Measurements from ENCODE around the gene RANBP1. TPM values are rescaled to one million over a fixed set of nuclear protein-coding genes. Genes with fewer than 3 reads are reported as not detected.
A peak's percentile ranks its signal among the peaks of the same experiment; 100 is the strongest.

Gene RANBP1
- total and polyA plus RNA-seq, 9 of the 15 experiments (the other 6 are each of a cell fraction or from before 2014, with no cell fraction given): 162 to 2,891 (median 1,289) TPM

DNA sequence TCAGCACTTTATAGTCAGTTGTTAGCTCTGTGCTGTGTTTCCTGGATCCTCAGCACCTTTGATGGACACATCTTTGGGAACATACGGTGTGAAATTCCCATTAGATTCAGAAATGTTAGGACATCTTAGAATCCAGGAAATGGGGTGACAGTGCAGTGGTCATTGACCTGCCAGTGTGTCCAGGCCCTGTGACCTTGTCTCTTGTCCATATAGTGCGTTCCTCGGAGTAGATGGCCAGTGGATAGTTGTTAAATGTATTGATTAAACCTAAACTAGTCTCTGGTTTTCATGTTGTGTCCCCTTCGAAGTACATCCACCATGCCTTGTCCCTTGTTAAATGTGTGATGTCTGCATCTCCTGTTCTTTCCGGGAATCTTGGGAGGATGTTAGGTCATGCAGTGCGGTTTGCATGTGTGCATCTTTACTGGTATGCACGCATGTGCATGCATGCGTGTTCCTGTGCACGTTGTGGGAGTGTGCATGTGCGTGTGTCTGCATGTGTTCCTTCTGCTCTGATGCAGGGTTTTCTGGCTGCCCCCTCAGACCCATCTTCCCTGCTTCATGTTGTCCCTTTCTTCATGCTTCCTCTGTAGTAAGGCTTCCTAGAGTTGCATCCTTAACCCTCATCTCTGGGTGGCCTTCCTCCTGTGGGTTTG is 31.9 kb upstream of the RANBP1 start (continued):
- TF ChIP-seq POLR2H (tag; IDR thresholded peaks at IDR 0.05; ENCODE audit: low read depth): no peak
- TF ChIP-seq, protein P1, sequence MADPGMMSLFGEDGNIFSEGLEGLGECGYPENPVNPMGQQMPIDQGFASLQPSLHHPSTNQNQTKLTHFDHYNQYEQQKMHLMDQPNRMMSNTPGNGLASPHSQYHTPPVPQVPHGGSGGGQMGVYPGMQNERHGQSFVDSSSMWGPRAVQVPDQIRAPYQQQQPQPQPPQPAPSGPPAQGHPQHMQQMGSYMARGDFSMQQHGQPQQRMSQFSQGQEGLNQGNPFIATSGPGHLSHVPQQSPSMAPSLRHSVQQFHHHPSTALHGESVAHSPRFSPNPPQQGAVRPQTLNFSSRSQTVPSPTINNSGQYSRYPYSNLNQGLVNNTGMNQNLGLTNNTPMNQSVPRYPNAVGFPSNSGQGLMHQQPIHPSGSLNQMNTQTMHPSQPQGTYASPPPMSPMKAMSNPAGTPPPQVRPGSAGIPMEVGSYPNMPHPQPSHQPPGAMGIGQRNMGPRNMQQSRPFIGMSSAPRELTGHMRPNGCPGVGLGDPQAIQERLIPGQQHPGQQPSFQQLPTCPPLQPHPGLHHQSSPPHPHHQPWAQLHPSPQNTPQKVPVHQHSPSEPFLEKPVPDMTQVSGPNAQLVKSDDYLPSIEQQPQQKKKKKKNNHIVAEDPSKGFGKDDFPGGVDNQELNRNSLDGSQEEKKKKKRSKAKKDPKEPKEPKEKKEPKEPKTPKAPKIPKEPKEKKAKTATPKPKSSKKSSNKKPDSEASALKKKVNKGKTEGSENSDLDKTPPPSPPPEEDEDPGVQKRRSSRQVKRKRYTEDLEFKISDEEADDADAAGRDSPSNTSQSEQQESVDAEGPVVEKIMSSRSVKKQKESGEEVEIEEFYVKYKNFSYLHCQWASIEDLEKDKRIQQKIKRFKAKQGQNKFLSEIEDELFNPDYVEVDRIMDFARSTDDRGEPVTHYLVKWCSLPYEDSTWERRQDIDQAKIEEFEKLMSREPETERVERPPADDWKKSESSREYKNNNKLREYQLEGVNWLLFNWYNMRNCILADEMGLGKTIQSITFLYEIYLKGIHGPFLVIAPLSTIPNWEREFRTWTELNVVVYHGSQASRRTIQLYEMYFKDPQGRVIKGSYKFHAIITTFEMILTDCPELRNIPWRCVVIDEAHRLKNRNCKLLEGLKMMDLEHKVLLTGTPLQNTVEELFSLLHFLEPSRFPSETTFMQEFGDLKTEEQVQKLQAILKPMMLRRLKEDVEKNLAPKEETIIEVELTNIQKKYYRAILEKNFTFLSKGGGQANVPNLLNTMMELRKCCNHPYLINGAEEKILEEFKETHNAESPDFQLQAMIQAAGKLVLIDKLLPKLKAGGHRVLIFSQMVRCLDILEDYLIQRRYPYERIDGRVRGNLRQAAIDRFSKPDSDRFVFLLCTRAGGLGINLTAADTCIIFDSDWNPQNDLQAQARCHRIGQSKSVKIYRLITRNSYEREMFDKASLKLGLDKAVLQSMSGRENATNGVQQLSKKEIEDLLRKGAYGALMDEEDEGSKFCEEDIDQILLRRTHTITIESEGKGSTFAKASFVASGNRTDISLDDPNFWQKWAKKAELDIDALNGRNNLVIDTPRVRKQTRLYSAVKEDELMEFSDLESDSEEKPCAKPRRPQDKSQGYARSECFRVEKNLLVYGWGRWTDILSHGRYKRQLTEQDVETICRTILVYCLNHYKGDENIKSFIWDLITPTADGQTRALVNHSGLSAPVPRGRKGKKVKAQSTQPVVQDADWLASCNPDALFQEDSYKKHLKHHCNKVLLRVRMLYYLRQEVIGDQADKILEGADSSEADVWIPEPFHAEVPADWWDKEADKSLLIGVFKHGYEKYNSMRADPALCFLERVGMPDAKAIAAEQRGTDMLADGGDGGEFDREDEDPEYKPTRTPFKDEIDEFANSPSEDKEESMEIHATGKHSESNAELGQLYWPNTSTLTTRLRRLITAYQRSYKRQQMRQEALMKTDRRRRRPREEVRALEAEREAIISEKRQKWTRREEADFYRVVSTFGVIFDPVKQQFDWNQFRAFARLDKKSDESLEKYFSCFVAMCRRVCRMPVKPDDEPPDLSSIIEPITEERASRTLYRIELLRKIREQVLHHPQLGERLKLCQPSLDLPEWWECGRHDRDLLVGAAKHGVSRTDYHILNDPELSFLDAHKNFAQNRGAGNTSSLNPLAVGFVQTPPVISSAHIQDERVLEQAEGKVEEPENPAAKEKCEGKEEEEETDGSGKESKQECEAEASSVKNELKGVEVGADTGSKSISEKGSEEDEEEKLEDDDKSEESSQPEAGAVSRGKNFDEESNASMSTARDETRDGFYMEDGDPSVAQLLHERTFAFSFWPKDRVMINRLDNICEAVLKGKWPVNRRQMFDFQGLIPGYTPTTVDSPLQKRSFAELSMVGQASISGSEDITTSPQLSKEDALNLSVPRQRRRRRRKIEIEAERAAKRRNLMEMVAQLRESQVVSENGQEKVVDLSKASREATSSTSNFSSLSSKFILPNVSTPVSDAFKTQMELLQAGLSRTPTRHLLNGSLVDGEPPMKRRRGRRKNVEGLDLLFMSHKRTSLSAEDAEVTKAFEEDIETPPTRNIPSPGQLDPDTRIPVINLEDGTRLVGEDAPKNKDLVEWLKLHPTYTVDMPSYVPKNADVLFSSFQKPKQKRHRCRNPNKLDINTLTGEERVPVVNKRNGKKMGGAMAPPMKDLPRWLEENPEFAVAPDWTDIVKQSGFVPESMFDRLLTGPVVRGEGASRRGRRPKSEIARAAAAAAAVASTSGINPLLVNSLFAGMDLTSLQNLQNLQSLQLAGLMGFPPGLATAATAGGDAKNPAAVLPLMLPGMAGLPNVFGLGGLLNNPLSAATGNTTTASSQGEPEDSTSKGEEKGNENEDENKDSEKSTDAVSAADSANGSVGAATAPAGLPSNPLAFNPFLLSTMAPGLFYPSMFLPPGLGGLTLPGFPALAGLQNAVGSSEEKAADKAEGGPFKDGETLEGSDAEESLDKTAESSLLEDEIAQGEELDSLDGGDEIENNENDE (IDR thresholded peaks at IDR 0.05; ENCODE audit: low read depth, low read length): peak; percentile 54
- TF ChIP-seq IFI16 (CRISPR knock-in tag; IDR thresholded peaks at IDR 0.05): peak; percentile 65; the same call in 1 of the 2 replicates
- TF ChIP-seq, protein P2, sequence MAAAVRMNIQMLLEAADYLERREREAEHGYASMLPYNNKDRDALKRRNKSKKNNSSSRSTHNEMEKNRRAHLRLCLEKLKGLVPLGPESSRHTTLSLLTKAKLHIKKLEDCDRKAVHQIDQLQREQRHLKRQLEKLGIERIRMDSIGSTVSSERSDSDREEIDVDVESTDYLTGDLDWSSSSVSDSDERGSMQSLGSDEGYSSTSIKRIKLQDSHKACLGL (CRISPR knock-in tag; IDR thresholded peaks at IDR 0.05; ENCODE audit: borderline replicate concordance, poor library complexity, severe bottlenecking): no peak
- TF ChIP-seq ATF7 (IDR thresholded peaks at IDR 0.05): no peak
- TF ChIP-seq ZNF696 (CRISPR knock-in tag; conservative IDR thresholded peaks at IDR 0.05): no peak
- TF ChIP-seq, protein P3, sequence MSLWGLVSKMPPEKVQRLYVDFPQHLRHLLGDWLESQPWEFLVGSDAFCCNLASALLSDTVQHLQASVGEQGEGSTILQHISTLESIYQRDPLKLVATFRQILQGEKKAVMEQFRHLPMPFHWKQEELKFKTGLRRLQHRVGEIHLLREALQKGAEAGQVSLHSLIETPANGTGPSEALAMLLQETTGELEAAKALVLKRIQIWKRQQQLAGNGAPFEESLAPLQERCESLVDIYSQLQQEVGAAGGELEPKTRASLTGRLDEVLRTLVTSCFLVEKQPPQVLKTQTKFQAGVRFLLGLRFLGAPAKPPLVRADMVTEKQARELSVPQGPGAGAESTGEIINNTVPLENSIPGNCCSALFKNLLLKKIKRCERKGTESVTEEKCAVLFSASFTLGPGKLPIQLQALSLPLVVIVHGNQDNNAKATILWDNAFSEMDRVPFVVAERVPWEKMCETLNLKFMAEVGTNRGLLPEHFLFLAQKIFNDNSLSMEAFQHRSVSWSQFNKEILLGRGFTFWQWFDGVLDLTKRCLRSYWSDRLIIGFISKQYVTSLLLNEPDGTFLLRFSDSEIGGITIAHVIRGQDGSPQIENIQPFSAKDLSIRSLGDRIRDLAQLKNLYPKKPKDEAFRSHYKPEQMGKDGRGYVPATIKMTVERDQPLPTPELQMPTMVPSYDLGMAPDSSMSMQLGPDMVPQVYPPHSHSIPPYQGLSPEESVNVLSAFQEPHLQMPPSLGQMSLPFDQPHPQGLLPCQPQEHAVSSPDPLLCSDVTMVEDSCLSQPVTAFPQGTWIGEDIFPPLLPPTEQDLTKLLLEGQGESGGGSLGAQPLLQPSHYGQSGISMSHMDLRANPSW (CRISPR knock-in tag; IDR thresholded peaks at IDR 0.05): no peak
- no peak for TF ChIP-seq EZH2 (IDR thresholded peaks at IDR 0.05; ENCODE audit: borderline replicate concordance, low read depth, low read length)
- no peak for TF ChIP-seq ZNF436 (CRISPR knock-in tag; IDR thresholded peaks at IDR 0.05)
- peak; percentile 51; the same call in 1 of the 2 replicates for TF ChIP-seq KLF1 (tag; IDR thresholded peaks at IDR 0.05)
- no peak for TF ChIP-seq SUPT5H (IDR thresholded peaks at IDR 0.05)
- TF ChIP-seq CBFA2T2 (conservative IDR thresholded peaks at IDR 0.05): no peak
- no peak for TF ChIP-seq SRSF9 (IDR thresholded peaks at IDR 0.05; ENCODE audit: borderline replicate concordance, low read depth, low read length)
- TF ChIP-seq POLR2A (conservative IDR thresholded peaks at IDR 0.05): no peak
- TF ChIP-seq ZNF197 (CRISPR knock-in tag; IDR thresholded peaks at IDR 0.05; ENCODE audit: low read depth): no peak

All from K562 (cell line).